Type B pancreatic cell (in vitro differentiated cells): ENCODE results near the gene MYOG. TPM values are rescaled to one million over a fixed set of nuclear protein-coding genes. Genes with fewer than 3 reads are reported as not detected.

Experiments
- DNase-seq: peaks from one replicate; pipeline ENCODE4 v3.0.0; 2021; ENCODE audit warnings: mixed read lengths; ENCODE audit not compliant: unreplicated experiment; ENCODE audit errors: extremely low spot score
- H3K27ac Mint-ChIP-seq: 2 replicates; pipeline ENCODE4 v1.8.0; 2021; ENCODE audit warnings: mild to moderate bottlenecking, mixed read lengths
- H3K27me3 Mint-ChIP-seq: 2 replicates; pipeline ENCODE4 v1.8.0; 2021; ENCODE audit warnings: mixed read lengths
- H3K36me3 Mint-ChIP-seq: 2 replicates; pipeline ENCODE4 v1.8.0; 2021; ENCODE audit warnings: mixed read lengths
- H3K4me1 Mint-ChIP-seq: one replicate; pipeline ENCODE4 v1.8.0; 2021; ENCODE audit warnings: mixed read lengths; ENCODE audit not compliant: unreplicated experiment
- H3K4me3 Mint-ChIP-seq: 2 replicates; pipeline ENCODE4 v1.8.0; 2021; ENCODE audit warnings: mild to moderate bottlenecking, mixed read lengths
- H3K9me3 Mint-ChIP-seq: 2 replicates; pipeline ENCODE4 v1.8.0; 2021; ENCODE audit warnings: mixed read lengths
- total RNA-seq: library from RNA; stranded (reverse); gene quantifications from 2 replicates; pipeline ENCODE4 v1.2.1, GENCODE V29; 2021; ENCODE audit warnings: low replicate concordance
- TF ChIP-seq, protein P1 (sequence below): fragments of 200-600 bp; sonication (generic); conservative IDR thresholded peaks from 2 replicates; pipeline ENCODE4 v1.5.0; 2021; ENCODE audit warnings: antibody characterized with exemption, mild to moderate bottlenecking

The MYOG gene
- total RNA-seq, 1 donor from 2014 or later = 2.1 TPM

DNA sequence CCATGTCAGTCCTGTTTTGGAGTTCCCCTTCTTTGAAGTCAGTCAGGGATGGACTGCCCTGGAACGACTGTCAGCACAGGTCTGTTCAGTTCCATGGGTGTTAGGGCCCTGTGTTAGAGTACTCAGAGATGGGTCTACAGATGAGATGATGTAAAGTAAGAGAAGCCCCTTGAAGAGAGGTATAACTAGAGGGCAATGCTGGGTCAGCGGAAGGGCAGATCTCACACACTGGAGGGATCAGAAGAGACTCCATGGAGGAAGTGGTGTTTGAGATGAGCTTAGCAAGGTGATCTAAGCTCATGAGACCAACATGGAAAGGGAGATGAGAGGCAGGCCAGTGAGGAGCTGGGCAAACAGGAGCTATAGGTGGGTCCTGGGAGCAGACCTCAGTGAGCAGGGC lies 51.9 kb downstream of the MYOG start:
- no peak for DNase-seq
- Mint-ChIP-seq H3K4me3 (no peak overlapping the region), H3K36me3 (no peaks in the 10 kb centered on the region), H3K27me3 (peaks cover 41% of the 10 kb centered on the region), H3K27ac (no peak overlapping the region), H3K9me3 (no peaks in the 10 kb centered on the region), H3K4me1 (no peaks in the 10 kb centered on the region)
- TF ChIP-seq, protein P1, sequence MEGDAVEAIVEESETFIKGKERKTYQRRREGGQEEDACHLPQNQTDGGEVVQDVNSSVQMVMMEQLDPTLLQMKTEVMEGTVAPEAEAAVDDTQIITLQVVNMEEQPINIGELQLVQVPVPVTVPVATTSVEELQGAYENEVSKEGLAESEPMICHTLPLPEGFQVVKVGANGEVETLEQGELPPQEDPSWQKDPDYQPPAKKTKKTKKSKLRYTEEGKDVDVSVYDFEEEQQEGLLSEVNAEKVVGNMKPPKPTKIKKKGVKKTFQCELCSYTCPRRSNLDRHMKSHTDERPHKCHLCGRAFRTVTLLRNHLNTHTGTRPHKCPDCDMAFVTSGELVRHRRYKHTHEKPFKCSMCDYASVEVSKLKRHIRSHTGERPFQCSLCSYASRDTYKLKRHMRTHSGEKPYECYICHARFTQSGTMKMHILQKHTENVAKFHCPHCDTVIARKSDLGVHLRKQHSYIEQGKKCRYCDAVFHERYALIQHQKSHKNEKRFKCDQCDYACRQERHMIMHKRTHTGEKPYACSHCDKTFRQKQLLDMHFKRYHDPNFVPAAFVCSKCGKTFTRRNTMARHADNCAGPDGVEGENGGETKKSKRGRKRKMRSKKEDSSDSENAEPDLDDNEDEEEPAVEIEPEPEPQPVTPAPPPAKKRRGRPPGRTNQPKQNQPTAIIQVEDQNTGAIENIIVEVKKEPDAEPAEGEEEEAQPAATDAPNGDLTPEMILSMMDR = no peak

DNA sequence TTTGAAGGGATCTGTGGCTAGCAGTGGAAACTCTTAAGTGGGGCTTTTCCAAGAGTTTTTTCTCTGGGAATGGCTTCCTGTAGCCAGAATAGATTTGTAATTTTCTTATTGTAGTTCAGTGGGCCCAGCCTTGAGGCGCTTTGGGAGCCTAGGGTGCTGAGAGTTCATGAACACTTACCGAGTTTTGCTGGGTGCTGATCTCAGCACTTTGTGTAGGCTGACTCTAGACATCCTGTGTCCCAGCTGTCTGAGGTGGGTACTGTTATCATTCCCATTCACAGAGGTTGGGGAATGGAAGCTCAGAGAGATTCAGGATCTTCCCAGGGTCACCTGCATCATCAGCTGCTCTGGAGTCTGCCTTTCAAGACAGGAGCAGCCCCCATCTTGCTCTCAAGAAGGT lies 52.5 kb downstream of the MYOG start:
- peaks cover 3% of the 10 kb centered on the region for H3K36me3 Mint-ChIP-seq
- no peak for DNase-seq
- no peak overlapping the region for H3K4me3 Mint-ChIP-seq
- peaks cover 3% of the 10 kb centered on the region for H3K4me1 Mint-ChIP-seq
- peaks cover 46% of the 10 kb centered on the region for H3K27me3 Mint-ChIP-seq
- no peaks in the 10 kb centered on the region for H3K9me3 Mint-ChIP-seq
- TF ChIP-seq, protein P1 = no peak
- no peak overlapping the region for H3K27ac Mint-ChIP-seq

Other genes with a start within 250 kb of the MYOG start
- 7.0 and 10.0 TPM in 2 replicates for gene RABIF, start 196.9 kb downstream of the MYOG start, total RNA-seq
- 24.4 and 33.8 TPM in 2 replicates for gene KLHL12, start 158.8 kb downstream of the MYOG start, total RNA-seq
- 52.4 and 71.3 TPM in 2 replicates for gene ADIPOR1, start 127.7 kb downstream of the MYOG start, total RNA-seq
- 55.2 and 56.8 TPM in 2 replicates for gene CYB5R1, start 118.8 kb downstream of the MYOG start, total RNA-seq
- 75.8 and 88.2 TPM in 2 replicates for gene TMEM183A, start 78.6 kb downstream of the MYOG start, total RNA-seq
- 0.71 and 4.9 TPM in 2 replicates for gene PPFIA4, start 59.5 kb downstream of the MYOG start, total RNA-seq
- gene ADORA1, start 41.7 kb upstream of the MYOG start, total RNA-seq = 0.40 and 2.7 TPM in 2 replicates
- gene MYBPH, start 89.8 kb upstream of the MYOG start, total RNA-seq = 1.6 TPM in 1 of 2 replicates, not detected in the other
- gene CHI3L1, start 100.7 kb upstream of the MYOG start, total RNA-seq = 0.21 TPM in 1 of 2 replicates, not detected in the other
- gene CHIT1, start 143.7 kb upstream of the MYOG start, total RNA-seq = not detected in 2 replicates
- 49.8 and 147 TPM in 2 replicates for gene BTG2, start 219.5 kb upstream of the MYOG start, total RNA-seq